Epithelial cell of esophagus (primary cell): ENCODE measurements around the gene FOXD4L6.
"Not testable (repeated sequence)": the region's sequence is repeated elsewhere in the genome, so short reads cannot be mapped to it uniquely, and the experiment has no call there.

Experiments
- DNase-seq: peaks from one replicate; pipeline ENCODE4 v3.0.0; 2010; ENCODE audit warnings: low read depth
- H3K4me3 ChIP-seq: 2 replicates; pipeline ENCODE4 v1.5.1; 2011; ENCODE audit warnings: mild to moderate bottlenecking, low read length, control low read depth

FOXD4L6 gene

DNA sequence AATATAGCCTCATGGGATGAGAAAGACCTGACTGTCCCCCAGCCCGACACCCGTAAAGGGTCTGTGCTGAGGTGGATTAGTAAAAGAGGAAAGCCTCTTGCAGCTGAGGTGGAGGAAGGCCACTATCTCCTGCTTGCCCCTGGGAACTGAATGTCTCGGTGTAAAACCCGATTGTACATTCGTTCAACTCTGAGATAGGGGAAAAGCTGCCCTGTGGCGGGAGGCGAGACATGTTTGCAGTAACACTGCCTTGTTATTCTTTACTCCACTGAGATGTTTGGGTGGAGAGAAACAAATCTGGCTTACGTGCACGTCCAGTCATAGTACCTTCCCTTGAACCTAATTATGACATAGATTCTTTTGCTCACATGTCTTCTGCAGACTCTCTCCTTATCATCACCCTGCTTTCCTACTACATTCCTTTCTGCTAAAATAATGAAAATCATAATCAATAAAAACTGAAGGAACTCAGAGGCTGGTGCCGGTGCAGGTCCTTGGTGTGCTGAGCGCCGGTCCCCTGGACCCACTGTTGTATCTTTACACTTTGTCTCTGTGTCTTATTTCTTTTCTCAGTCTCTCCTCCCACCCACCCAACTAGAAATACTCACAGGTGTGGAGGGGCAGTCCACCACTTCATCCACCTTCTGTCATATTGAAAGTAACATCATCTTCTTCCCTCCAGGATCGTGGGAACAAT, 22.8 kb downstream of the FOXD4L6 start:
- H3K4me3 ChIP-seq, DNase-seq: not testable (repeated sequence)

DNA sequence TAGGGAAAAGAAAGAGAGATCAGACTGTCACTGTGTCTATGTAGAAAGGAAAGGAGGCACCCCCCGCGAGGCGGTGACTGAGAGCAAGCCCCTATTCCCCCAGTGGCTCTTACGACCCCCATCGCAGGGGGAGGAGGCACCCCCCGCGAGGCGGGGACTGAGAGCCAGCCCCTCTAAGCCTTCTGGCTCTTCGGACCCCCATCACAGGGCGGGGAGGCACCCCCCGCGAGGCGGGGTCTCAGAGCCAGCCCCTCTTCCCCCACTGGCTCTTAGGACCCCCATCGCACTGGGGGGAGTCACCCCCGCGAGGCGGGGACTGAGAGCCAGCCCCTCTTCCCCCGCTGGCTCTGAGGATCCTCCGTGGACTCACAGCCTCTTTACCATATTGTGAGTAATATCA, 23.9 kb downstream of the FOXD4L6 start:
- not testable (repeated sequence) for H3K4me3 ChIP-seq, DNase-seq

DNA sequence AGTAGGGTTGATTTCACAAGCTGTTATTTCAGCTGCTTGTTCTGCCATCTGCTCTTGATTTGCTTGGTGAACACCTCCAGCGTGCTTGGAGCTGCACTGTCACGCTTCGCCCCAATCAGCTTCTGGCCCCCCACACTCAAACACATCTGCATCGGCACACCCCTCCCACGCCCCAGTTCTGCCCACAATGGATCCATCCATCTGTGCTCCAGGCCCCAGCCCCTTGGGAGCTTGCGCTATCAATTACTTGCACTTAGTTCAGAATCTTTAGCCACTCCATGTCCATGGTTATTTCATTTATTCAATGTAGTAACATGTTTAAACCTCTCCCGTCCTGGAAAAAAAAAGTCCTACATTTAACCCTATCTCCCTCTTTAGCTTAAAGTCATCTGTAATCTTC, 28.0 kb downstream of the FOXD4L6 start:
- H3K4me3 ChIP-seq, DNase-seq: not testable (repeated sequence)

DNA sequence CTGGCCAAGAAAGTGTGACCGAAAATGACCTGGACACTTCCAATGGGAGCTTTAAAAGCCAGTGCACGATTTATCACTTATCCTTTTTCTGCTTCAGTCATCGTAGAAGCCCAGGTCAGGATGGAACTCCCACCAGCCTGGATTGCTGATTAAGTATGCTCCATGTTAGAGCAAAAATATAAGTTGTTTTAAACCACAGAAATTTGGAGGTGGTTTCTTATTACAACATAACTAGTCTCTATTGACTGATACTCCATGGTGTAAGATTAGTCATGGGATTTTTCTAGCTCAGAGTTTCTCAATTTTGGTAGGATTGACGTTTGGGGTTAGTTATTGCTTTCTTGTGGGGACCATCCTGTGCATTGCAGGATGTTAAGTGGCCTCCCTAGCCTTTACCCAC, 29.7 kb downstream of the FOXD4L6 start:
- peak; percentile 3 for DNase-seq
- H3K4me3 ChIP-seq, result not testable (repeated sequence)

DNA sequence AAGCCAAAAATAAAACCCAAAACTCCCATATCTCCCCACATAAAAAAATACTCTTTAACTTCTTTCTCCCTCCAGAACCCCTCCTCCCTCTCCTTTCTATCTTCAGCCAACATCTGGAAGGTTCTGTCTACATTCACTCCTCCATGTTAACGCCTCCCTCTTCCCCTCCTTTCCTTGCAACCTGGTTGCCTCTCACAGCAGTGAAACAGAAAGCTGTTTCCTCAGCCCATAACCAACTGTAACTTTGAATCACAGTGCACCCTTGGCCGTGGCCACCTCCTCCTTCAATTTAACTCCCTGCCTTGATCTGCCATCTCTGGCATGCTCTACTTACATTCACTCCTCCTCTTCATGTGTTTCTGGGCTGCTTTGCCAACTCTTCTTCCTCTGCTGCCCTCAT, 33.4 kb downstream of the FOXD4L6 start:
- not testable (repeated sequence) for H3K4me3 ChIP-seq, DNase-seq

DNA sequence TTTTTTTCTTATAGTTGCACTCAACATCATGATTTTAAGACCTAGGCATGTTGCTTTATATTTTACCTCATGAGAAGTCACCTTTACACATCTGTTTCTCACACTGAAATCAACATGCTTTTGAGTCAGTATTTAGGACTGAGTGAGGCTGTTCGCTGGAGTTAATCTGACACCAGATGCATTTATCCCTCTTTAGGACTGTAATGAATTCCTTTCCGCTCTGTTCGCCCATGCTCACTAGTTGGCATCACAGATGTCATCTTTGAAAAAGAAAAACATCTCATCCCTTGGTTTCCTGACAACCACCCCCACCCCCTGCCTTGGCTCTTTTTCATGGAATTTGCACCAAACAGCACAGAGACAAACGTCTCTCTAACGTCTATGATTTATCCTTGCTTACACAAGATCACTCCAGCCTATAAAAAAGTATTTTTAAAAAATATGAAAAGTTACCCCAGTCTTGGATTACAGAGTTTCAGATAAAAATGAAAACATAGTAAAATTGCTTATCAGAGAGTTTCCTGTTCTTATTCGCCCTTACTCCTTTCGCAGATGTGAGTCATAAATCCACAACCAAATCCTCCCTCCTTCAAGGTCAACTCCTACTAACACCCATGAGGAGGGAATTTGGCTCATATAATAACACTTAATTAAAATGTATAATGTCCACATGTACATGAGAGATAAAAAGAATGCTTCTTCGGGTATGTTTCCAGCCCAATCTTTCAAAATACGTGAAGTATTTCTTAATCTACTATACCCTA, 34.3 kb downstream of the FOXD4L6 start:
- DNase-seq, H3K4me3 ChIP-seq: not testable (repeated sequence)

DNA sequence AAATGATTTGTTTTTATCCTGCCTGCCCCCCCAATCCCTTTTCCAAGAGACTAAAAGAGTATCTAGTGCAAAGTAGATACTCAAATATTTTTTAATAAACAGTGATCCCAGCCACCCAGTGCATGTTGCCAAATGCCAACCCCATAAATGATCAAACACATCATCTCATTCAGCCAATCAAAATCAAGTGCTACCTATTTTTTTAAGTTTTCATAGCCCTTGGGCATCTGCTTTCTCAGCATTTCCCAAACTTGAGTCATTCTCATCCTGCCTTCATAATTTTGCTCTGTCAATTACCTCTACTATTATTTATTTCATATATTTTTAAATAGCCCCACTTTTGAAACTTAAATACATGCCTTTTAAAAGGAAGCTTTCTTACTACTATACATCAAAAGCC, 37.6 kb downstream of the FOXD4L6 start:
- H3K4me3 ChIP-seq, DNase-seq: not testable (repeated sequence)

DNA sequence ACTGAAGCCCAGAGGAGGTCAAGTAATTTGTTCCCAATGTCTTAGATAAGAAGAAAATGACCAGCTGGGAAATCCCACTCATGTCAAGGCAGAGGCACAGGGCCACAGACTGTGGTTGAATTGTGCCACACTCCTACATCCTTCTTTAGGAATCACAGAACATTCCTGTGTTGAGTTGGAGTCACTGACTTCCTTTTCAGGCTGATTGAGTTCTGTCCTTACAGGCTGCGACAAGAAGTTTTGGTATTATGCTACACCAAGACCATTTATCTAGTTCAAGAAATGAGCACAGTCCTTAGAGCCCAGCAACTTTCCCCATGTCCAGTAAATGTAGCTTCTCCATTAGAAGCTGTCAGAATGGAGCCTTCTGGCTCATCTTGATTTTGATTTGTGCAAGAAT, 38.1 kb downstream of the FOXD4L6 start:
- not testable (repeated sequence) for H3K4me3 ChIP-seq
- peak; percentile 35 for DNase-seq

DNA sequence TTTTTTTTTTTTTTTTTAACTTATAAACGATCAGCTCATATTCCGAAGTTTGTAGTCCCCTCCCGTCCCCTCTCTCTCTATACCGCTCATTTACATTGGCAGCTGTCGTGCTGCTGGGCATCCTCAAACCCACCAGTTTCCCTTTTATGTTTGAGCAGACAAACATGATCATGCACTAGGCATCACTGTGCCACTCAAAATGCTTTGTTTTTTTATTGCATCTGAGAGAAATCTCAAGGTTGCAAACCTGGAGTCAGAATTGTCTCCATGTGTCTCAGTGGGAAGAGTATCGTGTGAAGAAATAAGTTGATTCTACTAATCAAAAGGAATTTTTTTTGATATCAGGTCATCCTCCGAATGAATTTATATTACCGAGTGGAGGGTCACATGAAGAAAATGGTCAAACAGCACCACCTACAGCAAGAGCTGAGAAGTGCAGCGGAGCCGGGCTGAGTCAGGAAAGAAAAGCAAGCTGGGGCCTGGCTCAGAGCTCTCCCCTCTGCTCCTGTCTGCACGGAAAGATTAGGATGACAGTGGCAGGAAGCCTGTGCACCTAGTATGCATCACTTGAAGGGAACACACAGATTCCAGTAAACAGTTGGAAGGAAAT, 39.9 kb downstream of the FOXD4L6 start:
- not testable (repeated sequence) for H3K4me3 ChIP-seq, DNase-seq

DNA sequence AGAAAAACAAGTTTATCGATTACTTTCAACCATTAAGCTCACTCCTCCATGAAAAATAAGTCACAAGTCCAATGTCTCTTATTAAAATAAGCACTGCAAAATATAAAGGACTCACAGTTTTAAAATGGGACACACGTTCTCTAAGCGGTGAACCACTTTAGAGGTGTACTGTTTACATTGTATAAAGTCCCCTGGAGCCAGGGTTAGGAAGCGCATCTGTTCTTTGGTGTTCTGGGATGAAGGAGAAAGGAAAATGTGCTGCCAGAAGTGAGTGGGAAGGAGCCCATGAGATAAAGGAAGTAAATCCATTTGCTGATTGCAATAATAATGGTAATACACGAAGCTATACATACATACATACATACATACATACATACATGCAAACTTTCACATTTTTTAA, 40.6 kb downstream of the FOXD4L6 start:
- not testable (repeated sequence) for DNase-seq, H3K4me3 ChIP-seq

DNA sequence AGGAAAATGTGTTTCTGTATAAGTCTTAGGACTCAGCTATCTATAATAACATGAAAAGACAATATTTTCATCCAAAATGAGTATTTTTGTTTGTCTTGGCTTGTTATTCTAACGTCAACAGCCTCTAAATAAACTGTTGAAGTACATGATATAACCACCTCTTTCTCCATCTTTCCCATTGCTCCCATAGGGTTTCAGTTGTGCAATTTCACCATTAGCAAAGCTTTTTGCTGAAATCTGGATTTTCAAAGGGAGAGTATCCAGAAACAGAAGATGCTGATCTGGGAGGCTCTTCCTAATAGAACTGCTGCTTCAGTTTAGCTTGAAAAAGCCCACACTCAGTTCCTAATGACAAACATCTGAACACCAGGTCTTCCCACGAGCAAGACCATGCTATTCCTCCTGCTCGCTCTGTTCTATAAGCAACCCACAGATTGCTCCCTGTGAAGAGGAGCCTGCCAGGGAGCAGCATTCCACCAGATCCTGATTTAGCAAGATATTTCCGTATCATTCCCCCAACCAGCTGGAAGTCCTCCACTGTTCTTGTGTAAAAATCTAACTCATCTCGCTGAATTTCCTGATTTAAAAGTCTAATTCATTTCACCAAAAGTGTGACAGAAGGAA, 41.2 kb downstream of the FOXD4L6 start:
- not testable (repeated sequence) for H3K4me3 ChIP-seq, DNase-seq

DNA sequence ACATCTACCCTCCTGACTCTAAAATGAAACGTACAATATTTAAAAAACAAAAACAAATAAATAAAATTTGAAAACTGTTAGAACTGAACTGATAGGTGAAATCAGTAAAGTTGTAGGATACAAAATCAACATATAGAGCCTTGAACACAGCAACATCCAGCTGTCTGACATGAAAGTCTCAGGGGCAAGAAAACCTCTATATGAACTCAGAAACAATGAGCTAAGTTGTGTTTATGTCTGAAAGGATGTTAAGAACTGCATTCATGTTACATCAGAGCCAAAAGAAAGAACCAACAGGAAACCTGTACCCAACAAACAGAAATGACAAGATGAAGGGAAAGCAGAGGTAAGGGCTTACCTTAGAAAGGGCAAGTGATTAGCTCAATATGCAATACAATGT, 41.8 kb downstream of the FOXD4L6 start:
- not testable (repeated sequence) for H3K4me3 ChIP-seq, DNase-seq

DNA sequence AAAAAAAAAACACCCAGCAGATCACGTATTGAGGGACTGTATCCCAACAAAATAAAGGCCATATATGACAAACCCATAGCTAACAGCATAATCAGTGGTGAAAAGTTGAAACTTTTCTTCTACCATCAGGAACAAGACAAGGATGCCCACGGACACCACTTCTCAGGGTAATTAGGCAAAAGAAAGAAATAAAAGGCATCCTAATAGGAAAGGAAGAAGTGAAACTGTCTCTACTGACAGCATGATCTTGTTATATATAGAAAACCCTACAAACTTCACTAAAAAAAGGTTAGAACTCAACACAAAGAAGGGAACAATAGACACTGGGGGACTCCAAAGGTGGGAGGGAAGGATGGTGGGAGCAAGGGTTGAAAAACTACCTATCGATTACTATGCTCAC, 42.3 kb downstream of the FOXD4L6 start:
- not testable (repeated sequence) for H3K4me3 ChIP-seq, DNase-seq

DNA sequence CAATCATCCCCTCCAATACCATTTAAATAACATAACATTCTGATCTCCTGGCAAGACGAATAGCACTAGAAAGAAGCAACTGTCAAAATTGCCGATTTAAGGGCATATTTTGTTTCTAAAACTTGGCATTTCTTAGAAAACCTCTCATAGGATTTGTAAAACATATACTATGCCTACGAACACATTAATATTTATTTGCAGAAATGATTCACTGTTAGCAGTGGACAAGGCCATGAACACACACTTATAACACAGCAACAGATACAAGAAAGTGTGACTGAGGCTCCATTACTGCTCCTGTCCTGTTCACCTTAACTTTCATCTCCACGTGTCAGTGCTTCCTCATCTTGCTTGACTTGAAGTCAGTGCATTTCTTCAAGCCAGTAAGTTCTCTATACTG, 46.1 kb downstream of the FOXD4L6 start:
- not testable (repeated sequence) for H3K4me3 ChIP-seq, DNase-seq

DNA sequence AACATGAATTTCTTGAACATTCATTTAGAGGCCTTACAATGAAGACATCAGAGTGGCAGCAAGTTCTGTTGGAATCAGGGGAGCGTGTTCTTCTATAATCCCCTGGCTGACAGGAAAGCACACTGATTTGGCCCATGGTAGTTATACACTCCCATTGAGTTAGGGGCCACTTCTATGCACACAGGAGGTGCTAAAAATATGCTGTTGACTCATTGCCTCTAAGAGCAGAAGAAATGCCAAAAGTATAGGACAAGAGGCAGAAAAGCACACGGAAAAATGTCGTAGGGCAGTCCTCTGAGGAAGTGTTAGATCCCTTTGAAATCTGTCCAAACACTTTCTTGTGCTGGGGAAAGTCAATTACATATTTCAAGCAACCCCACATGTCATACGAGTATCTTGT, 49.0 kb downstream of the FOXD4L6 start:
- not testable (repeated sequence) for DNase-seq

DNA sequence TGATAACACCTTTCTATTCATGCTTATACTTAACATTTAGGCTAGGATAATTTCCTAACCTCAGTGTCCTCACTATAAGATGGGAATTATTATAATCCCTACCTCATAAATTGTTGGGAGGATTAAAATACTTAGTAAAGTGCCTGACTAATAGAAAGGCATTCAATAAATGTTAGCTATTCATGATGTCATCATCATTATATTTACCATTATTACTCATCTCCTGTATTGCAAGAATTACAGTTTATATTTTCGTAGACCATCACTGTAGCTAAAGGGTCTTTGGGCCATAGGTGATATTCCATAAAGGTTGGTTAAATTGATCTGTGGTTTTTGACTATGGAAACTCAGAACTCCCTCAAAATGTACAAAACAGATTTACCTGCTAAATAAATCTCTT, 50.9 kb downstream of the FOXD4L6 start:
- H3K4me3 ChIP-seq, result not testable (repeated sequence)
- peak; percentile 3 for DNase-seq

More for the DNA sequence above, 49.0 kb downstream of the FOXD4L6 start:
- H3K4me3 ChIP-seq, result not testable (repeated sequence)
